Measurements from ENCODE around the gene ZFP1.

ZFP1 gene

DNA sequence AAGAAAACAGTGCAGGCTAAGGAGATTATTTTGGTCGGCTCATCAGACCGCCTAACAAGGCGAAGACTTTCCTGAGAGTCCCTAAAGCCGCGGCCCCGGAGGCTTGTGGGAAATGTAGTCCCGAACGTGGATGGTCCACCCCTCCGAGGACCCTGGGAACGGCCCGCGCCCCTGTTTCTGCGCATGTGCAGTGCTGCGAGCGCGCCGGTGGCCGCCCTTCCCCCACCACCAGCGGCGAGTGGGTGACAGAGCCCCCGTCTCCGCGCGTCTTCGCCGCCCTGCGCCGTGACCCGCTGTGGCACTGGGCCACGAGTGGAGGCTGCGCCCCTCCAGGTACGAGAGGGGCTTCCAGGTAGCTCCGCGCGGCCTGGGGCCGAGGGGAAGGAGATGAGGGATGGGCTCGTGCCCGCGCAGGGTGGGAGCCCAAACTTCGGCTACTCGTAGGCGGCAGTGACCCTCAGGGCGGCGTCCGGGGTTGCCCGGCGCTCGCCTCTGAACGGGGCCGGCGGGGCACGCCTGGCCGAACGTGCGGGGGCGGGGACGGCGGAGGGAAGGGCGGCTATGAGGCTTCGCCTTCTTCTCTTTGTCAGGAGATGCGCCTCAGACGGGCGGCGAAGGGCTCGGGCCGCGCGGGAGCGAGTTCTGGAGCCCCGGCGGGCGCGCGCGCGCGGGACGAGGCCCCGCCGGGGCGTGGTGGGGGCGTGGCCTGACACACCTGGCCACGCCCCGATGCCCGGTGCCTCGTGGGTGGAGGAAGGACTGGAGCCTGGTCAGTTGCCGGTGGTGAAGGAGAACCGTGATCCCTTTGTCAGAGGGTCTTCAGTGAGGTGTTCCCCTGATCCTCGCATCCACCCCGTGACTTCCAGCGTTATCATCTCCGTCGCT lies at the start of gene ZFP1:
Gene ZFP1 (plus strand): TSS at position 214 of the 885 bp plus-strand sequence. CDS start 4,428 bp downstream, outside the sequence.
- Mint-ChIP-seq H3K9me3 (peaks cover 20% of the 10 kb centered on the region), H3K36me3 (ENCODE audit: low read depth) (peaks cover 34% of the 10 kb centered on the region), H3K4me1 (ENCODE audit: low read depth) (peaks cover 44% of the 10 kb centered on the region), H3K4me3 (peak within 1 kb of the TSS; percentile 90), H3K27ac (peak within 1 kb of the TSS; percentile 84), H3K27me3 (no peaks in the 10 kb centered on the region)

DNA sequence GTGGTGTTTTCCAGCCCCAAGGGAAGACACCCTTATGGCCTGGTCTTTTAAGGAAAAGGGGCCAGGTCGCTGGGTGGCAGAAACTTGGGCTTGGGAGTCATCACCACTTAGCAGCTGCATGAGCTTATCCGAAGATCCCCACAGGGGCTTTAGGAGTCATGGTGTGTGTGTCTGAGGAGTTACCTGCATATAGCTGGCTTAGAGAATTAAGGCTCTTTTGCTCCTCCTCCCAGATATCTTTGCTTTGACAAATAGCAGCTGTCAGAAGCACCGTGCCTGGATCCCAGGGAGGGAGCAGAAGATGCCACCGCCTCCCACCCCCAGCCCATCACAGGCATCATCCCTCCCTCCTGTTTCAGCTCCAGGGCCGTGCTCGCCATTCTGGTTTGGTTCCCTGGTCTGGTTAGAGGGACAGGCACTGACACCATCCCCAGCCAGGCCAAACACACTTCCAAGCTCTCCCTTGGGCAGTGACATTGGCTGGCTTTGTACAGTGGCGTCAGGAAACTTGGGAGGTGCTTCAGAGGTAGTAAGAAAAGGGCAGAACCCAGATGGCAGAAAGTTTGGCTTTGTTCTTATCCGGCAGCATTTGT lies 49.2 kb upstream of the ZFP1 start:
- peaks cover 64% of the 10 kb centered on the region for H3K4me1 Mint-ChIP-seq (ENCODE audit: low read depth)
- H3K9me3 Mint-ChIP-seq: peaks cover 3% of the 10 kb centered on the region
- H3K36me3 Mint-ChIP-seq (ENCODE audit: low read depth): peaks cover 3% of the 10 kb centered on the region
- H3K4me3 Mint-ChIP-seq: peak overlapping the region; percentile 60
- no peaks in the 10 kb centered on the region for H3K27me3 Mint-ChIP-seq
- peak overlapping the region; percentile 77 for H3K27ac Mint-ChIP-seq

DNA sequence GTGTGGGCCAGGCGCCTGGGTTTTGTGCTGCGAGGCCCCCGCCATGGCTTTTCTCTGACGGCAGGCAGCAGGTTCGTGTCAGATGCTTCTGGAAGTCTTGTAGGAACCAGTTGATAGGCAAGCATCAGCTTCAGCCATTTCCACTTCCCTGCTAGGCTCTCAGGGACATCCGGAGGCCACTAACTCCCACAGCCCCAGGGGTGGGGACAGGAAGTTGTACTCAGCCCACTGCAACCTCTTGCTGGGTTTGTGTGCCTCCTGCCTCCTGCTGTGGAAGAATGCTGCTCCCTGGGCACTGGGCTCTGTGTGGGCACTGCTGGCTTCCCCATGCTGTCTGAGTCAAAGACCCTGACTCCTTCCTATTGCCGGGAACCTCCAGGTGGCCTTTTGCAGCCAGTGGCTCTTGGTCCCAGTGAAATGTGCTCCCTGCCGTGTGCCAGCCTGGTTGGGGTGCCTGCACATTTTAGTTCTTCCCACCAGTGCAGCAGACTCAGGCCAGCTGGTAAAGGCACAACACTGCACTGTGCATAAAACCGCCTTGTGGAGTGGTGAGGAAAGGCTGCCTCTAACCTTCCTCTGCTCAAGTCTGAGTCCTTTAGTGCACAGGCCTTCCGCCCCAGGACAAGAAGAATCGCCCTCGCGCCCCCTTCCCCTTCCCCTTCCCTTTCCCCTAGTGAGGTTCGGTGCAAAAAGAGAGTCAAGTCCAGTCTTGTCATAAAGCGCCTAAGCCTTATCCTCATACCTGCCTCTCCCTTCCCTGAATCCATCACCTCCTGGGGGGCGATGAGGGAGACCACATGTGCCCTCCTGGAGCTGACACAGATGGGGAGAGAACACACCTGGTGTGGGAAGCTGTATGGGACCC lies 48.4 kb upstream of the ZFP1 start:
- H3K9me3 Mint-ChIP-seq: peaks cover 5% of the 10 kb centered on the region
- H3K27me3 Mint-ChIP-seq: no peaks in the 10 kb centered on the region
- peak overlapping the region; percentile 51 for H3K4me3 Mint-ChIP-seq
- peaks cover 6% of the 10 kb centered on the region for H3K36me3 Mint-ChIP-seq (ENCODE audit: low read depth)
- peaks cover 64% of the 10 kb centered on the region for H3K4me1 Mint-ChIP-seq (ENCODE audit: low read depth)
- H3K27ac Mint-ChIP-seq: peak overlapping the region; percentile 77

DNA sequence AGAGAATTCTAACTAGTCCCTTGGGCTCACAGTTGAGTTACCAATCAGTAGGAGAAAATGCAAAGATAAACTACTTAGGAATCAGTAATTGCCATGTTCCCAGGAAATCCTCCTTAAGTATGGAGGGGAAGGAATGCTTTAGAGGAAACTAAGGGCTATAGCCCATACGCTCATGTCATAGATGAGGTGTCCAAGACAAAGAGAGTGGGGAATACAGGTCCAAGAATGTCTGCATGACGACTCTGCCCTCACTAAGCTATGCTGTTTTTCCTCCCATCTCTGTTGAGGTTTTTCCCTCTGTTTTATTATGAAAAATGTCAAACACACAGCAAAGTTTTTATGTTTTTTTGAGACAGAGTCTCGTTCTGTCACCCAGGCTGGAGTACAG lies 47.7 kb upstream of the ZFP1 start:
- H3K4me3 Mint-ChIP-seq: no peak overlapping the region
- H3K27me3 Mint-ChIP-seq: no peaks in the 10 kb centered on the region
- H3K27ac Mint-ChIP-seq: peak overlapping the region; percentile 77
- H3K9me3 Mint-ChIP-seq: peaks cover 5% of the 10 kb centered on the region
- H3K36me3 Mint-ChIP-seq (ENCODE audit: low read depth): peaks cover 6% of the 10 kb centered on the region
- peaks cover 64% of the 10 kb centered on the region for H3K4me1 Mint-ChIP-seq (ENCODE audit: low read depth)

DNA sequence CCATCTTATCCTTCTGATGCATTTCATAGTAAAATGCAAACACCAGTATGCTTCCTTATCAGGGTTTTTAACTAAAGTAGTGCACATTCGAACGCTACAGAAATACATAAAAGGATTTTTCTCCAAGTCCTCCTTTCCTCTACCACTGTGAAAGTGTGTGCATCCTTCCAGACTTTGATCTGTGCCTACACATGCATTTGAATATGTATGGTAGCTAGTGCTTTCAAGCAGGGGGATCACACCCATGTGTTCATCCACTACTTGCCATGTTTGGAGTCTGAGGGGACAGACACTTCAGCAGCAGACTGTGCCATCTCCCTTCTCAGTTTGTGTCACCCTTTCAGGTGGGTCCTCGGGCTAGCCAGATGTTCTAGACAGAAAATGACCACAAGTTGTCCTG lies 46.7 kb upstream of the ZFP1 start:
- Mint-ChIP-seq H3K36me3 (ENCODE audit: low read depth) (peaks cover 6% of the 10 kb centered on the region), H3K27ac (peak overlapping the region; percentile 26), H3K4me3 (no peak overlapping the region), H3K27me3 (no peaks in the 10 kb centered on the region), H3K9me3 (peaks cover 5% of the 10 kb centered on the region), H3K4me1 (ENCODE audit: low read depth) (peaks cover 57% of the 10 kb centered on the region)

DNA sequence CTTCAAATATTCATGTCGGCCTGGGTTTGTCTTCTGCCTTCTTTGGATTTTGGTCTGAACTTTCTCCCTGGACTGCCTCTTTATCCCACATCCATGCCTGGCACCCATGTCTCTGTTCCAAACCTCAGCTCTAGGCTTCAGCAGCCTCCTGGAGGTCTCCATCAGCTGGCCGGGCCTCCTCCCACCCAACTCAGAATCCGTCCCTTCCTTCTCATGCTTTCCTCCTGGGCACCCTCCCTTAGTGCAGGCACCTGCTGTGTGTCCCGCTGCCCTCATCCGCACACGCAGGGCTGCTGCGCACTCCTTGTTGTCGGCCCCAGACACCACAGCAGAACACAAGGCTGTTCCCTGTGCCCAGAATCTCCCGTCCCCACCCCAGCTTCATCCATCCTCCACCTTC lies 45.7 kb upstream of the ZFP1 start:
- Mint-ChIP-seq H3K27ac (no peak overlapping the region), H3K4me3 (no peak overlapping the region), H3K36me3 (ENCODE audit: low read depth) (peaks cover 6% of the 10 kb centered on the region), H3K4me1 (ENCODE audit: low read depth) (peaks cover 52% of the 10 kb centered on the region), H3K27me3 (no peaks in the 10 kb centered on the region), H3K9me3 (peaks cover 5% of the 10 kb centered on the region)

DNA sequence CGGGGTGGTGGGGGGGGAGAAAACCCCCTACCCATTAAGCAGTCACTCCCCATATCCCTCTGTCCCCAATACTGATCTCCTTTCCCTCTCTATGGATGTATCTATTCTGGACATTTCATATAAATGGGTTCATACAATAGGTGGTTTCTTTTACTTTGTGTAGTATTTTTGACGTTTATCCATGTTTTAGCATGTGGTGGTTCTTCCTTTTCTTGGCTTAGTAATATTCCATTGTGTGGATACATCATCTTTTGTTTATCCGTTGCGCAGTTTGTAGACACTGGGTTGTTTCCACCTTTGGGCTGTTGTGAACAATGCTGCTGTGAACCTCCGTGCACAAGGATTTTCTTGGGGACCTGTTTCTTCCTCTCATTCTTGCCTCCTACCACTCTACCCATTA lies 44.3 kb upstream of the ZFP1 start:
- peaks cover 49% of the 10 kb centered on the region for H3K4me1 Mint-ChIP-seq (ENCODE audit: low read depth)
- H3K4me3 Mint-ChIP-seq: no peak overlapping the region
- H3K36me3 Mint-ChIP-seq (ENCODE audit: low read depth): peaks cover 6% of the 10 kb centered on the region
- no peak overlapping the region for H3K27ac Mint-ChIP-seq
- peaks cover 5% of the 10 kb centered on the region for H3K9me3 Mint-ChIP-seq
- no peaks in the 10 kb centered on the region for H3K27me3 Mint-ChIP-seq

DNA sequence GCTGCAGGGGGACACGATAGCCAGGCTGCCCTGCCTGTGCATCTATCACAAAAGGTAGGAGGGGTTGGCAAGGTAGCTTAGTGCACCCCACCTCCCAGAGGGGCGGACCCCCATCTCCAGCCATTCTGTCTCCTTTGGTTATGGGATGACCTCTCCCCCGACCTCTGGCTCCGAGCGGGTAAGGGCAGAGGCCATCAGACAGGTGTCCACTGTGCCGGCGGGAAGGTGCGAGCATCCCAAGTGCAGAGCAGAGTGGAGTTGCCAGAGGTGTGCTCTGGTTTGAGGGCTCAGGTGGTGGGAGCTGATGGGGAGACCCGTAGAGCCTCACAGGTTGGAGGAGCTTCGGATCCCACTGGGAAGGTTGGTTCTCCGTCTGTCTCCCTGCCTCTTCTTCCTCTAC lies 43.5 kb upstream of the ZFP1 start:
- H3K36me3 Mint-ChIP-seq (ENCODE audit: low read depth): peaks cover 6% of the 10 kb centered on the region
- peaks cover 5% of the 10 kb centered on the region for H3K9me3 Mint-ChIP-seq
- H3K4me1 Mint-ChIP-seq (ENCODE audit: low read depth): peaks cover 49% of the 10 kb centered on the region
- no peak overlapping the region for H3K4me3 Mint-ChIP-seq
- no peaks in the 10 kb centered on the region for H3K27me3 Mint-ChIP-seq
- H3K27ac Mint-ChIP-seq: no peak overlapping the region

DNA sequence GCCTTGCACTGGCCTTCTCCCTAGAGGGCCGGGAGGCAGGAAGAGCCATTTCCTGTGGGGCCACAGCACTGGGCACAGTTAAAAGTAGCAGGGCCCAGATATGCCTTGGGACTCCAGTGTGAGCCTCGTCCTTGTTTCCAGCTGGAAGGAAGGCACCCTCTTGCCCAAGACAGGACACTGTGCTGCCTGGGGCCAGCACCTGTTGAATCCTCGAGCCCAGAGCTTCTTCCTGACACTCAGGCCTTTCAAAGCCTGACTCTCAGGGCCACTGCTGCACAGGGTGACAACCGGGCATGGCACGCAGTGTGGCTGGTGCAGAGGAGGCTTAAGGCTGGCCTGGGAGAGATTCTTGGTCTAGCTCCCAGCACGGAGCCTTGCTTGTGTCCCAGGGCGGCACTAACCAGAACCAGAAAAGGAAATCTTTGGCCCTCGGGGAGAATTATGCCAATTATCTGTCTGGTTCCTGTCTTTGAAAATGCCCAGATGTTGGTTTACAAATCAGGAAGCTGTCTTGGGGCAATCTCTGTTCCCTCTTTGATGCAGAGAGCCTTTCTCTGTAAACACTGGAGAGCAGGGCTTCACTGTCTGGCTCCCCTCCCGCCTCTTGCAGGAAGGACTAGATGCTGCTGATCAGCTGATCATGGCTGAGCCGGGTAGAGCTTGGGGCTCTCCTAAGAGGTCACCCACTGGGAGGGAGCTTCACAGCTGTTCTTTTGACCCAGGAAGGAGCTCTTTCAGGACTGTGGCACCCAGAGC lies 42.8 kb upstream of the ZFP1 start:
- peaks cover 6% of the 10 kb centered on the region for H3K36me3 Mint-ChIP-seq (ENCODE audit: low read depth)
- H3K4me1 Mint-ChIP-seq (ENCODE audit: low read depth): peaks cover 49% of the 10 kb centered on the region
- H3K27me3 Mint-ChIP-seq: no peaks in the 10 kb centered on the region
- no peak overlapping the region for H3K4me3 Mint-ChIP-seq
- no peak overlapping the region for H3K27ac Mint-ChIP-seq
- peaks cover 5% of the 10 kb centered on the region for H3K9me3 Mint-ChIP-seq

DNA sequence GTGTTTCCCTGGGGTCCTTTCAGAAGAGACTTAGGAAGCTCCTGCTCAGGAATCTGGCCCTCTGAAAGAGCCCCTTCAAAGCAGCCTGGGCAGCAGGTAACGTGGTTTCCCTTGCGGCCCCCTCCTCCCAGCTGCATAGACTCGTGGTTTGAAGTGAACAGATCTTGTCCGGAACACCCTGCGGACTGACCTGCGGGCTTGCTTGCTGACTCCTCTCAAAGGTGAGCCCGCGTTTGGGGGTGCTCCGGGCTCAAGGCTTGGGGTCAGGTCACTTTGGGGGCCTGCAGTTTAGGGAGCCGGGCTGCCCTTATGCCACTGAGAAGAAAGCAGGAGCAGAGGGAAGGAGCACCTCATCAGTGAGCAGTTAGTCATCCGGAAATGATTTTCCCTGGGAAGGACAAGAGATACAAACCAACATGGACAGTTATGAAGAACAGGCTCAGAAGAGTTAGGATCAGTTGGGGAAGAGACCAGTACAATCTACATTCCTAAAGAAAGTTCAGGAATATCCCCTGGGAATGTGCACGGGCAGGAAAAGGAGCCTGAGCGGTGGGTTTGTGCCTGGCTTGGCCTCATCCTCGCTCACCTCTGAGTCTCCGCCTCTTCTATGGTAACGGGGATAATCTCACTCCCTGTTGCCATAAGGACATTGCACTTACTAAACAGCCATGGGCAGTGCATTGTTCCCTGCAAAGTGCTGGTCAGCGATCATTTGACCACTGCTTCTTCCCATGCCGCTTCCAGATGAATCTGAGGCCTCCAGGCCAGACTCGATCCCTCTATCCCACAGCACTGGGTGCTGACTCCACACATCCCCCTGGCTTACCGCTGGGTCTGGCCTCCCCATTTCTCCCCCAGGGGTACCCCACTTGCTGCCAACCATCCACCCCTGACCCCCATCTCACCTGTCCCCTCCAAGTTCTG lies 41.7 kb upstream of the ZFP1 start:
- Mint-ChIP-seq H3K4me3 (no peak overlapping the region), H3K27ac (peak overlapping the region; percentile 36), H3K9me3 (peaks cover 5% of the 10 kb centered on the region), H3K27me3 (no peaks in the 10 kb centered on the region), H3K36me3 (ENCODE audit: low read depth) (peaks cover 6% of the 10 kb centered on the region), H3K4me1 (ENCODE audit: low read depth) (peaks cover 54% of the 10 kb centered on the region)

DNA sequence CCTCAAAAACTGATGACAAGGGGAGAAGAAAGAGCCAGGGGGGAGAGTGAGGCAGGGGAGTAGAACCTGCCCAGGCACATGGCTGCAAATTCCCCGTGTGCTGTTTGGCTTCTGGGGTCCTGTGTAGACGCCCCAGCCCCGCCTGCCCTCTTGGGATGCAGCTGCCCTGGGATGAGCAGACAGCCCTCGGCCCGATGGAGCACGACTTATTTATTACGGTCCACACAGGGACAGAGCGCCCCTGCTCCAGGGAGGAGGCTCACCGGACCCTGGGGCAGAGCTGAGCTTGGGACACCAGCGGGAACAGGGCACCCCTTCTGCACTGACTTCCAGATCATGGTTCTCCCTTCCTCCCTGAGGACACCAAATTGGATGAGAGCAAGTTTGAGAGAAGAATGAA lies 40.8 kb upstream of the ZFP1 start:
- peaks cover 3% of the 10 kb centered on the region for H3K27me3 Mint-ChIP-seq

DNA sequence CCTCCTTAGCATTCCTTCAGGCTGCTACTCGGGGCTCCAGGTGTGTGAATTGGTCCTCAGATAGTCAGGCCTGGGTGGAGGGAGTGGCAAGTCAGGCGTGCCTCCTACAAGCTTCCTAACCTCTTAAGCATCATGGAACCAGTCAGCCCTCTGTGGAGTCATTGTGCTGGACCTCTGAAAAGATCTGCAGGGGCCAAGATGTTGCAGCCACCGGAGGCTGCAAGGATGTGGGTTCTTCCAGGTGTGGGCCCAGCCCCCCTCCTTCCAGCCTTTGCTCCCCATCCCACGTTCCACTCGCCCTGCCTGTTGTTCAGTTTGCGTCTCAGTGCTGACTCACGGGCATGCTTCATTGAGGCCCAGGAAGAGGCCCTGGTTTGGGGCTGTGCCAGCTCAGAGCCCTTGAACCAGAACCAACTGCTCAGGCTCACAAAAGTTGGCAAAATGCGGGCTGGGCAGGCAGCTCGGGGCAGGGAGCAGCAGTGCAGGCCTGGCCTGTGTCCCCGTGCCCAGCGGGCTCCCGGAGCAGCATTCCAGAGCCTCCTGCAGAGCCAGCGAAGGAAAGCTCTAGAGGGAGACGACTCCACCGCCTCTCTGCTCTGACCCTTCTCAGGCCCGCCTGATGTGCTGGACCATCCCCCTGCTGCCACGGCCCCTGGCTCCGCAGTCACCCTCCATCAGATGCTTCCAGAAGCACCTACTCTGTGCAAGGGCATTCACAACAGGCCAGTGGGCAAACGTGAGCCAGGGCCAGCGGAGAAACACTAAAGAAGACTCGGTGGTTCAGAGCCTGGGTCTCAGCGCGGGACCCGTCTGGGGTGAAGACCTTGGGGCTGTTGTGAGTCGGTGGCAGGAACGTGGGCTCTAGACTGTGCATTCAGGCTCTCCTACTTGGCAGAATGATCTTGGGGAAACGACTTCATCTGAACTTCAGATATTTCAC lies 39.3 kb upstream of the ZFP1 start:
- Mint-ChIP-seq H3K4me1 (ENCODE audit: low read depth) (peaks cover 56% of the 10 kb centered on the region), H3K27ac (peak overlapping the region; percentile 89)

More for the DNA sequence above, 40.8 kb upstream of the ZFP1 start:
- Mint-ChIP-seq H3K9me3 (peaks cover 5% of the 10 kb centered on the region), H3K4me3 (no peak overlapping the region), H3K36me3 (ENCODE audit: low read depth) (peaks cover 6% of the 10 kb centered on the region), H3K27ac (no peak overlapping the region), H3K4me1 (ENCODE audit: low read depth) (peaks cover 57% of the 10 kb centered on the region)

More for the DNA sequence above, 39.3 kb upstream of the ZFP1 start:
- Mint-ChIP-seq H3K4me3 (peak overlapping the region; percentile 73), H3K9me3 (peaks cover 4% of the 10 kb centered on the region), H3K36me3 (ENCODE audit: low read depth) (peaks cover 5% of the 10 kb centered on the region), H3K27me3 (peaks cover 11% of the 10 kb centered on the region)
